GM10847 (cell line): Measurements from ENCODE around the gene NUP160.

Source experiments
- POLR2A ChIP-seq: IDR thresholded peaks from 2 replicates; pipeline ENCODE4 v1.6.1; 2011; ENCODE audit not compliant: insufficient read length; ENCODE audit errors: extremely low read depth

NUP160 gene

GRCh38 chr11:47837292-47837691 lies 10.9 kb downstream of the NUP160 start:
- no peak for TF ChIP-seq POLR2A

- TF ChIP-seq POLR2A, result no peak
Observed at GRCh38 chr11:47828284-47828683, 19.9 kb downstream of the NUP160 start.

GRCh38 chr11:47819743-47820142 lies 28.4 kb downstream of the NUP160 start:
- no peak for TF ChIP-seq POLR2A

- TF ChIP-seq POLR2A, result no peak
Observed at GRCh38 chr11:47800759-47801158, 47.4 kb downstream of the NUP160 start.

GRCh38 chr11:47797633-47798032 lies 50.5 kb downstream of the NUP160 start:
- TF ChIP-seq POLR2A, result no peak

GRCh38 chr11:47791774-47792430 lies 56.2 kb downstream of the NUP160 start:
- TF ChIP-seq POLR2A, result no peak

- no peak for TF ChIP-seq POLR2A
Observed at GRCh38 chr11:47788181-47788580, 60.0 kb downstream of the NUP160 start.

GRCh38 chr11:47786373-47786772 lies 61.8 kb downstream of the NUP160 start:
- TF ChIP-seq POLR2A, result no peak

- no peak for TF ChIP-seq POLR2A
Observed at GRCh38 chr11:47784785-47785381, 63.3 kb downstream of the NUP160 start.

- no peak for TF ChIP-seq POLR2A
Observed at GRCh38 chr11:47783087-47783610, 65.0 kb downstream of the NUP160 start.

- no peak for TF ChIP-seq POLR2A
Observed at GRCh38 chr11:47778878-47779483, 69.2 kb downstream of the NUP160 start.

GRCh38 chr11:47775240-47775869 lies 72.8 kb downstream of the NUP160 start:
- TF ChIP-seq POLR2A, result no peak

- no peak for TF ChIP-seq POLR2A
Observed at GRCh38 chr11:47773882-47774281, 74.3 kb downstream of the NUP160 start.

- no peak for TF ChIP-seq POLR2A
Observed at GRCh38 chr11:47768101-47768612, 80.0 kb downstream of the NUP160 start.

- TF ChIP-seq POLR2A, result no peak
Observed at GRCh38 chr11:47766509-47767227, 81.5 kb downstream of the NUP160 start.
